GM12878 (cell line): Measurements from ENCODE around the gene CA6.

Source experiments
- CBX5 ChIP-seq: sonication (generic); IDR thresholded peaks from 2 replicates; pipeline ENCODE4 v1.6.1; 2016; ENCODE audit warnings: low read depth, moderate library complexity, mild to moderate bottlenecking, inconsistent platforms
- EP300 ChIP-seq, 2 experiments: fragments of 150-350 bp in 1 of 2; IDR thresholded peaks; 2 replicates each; pipeline ENCODE4 v1.6.1; 2011 to 2012; ENCODE audit warnings: low read depth in 2 of 2, low read length in 2 of 2, borderline replicate concordance in 1 of 2, improper control_type of control experiment in 1 of 2, inconsistent platforms in 1 of 2; ENCODE audit not compliant: control insufficient read depth in 1 of 2
- LARP7 ChIP-seq: fragments of 450-650 bp; IDR thresholded peaks from 2 replicates; pipeline ENCODE4 v1.6.1; 2017; ENCODE audit warnings: mild to moderate bottlenecking
- SRF ChIP-seq, 2 experiments: IDR thresholded peaks; 2 replicates each; pipeline ENCODE4 v1.6.1; 2011; ENCODE audit warnings: low read depth in 2 of 2, low read length in 2 of 2, mild to moderate bottlenecking in 1 of 2, moderate library complexity in 1 of 2
- STAT3 ChIP-seq: IDR thresholded peaks from 2 replicates; pipeline ENCODE4 v1.6.1; 2011; ENCODE audit warnings: low read depth, low read length, improper control_type of control experiment
- TF ChIP-seq, protein P1 (sequence below): fragments of 450-650 bp; IDR thresholded peaks from 2 replicates; pipeline ENCODE4 v1.6.1; 2017; ENCODE audit warnings: mild to moderate bottlenecking
- TF ChIP-seq, protein P2 (sequence below): fragments of 450-650 bp; IDR thresholded peaks from 2 replicates; pipeline ENCODE4 v1.6.1; 2017; ENCODE audit warnings: mild to moderate bottlenecking, moderate library complexity
- TF ChIP-seq, protein P3 (sequence below), 3 experiments: IDR thresholded peaks in 2 of 3; conservative IDR thresholded peaks in 1 of 3; 2 replicates each; pipeline ENCODE4 v1.5.1; 2011; ENCODE audit warnings: low read depth in 3 of 3, low read length in 3 of 3, mild to moderate bottlenecking in 3 of 3, control low read depth in 2 of 3, moderate library complexity in 2 of 3, inconsistent platforms in 1 of 3, mixed read lengths in 1 of 3; ENCODE audit not compliant: control insufficient read depth in 2 of 3, insufficient read depth in 1 of 3; ENCODE audit errors: extremely low read depth in 1 of 3
- TF ChIP-seq, protein P4 (sequence below): fragments of 450-650 bp; IDR thresholded peaks from 2 replicates; pipeline ENCODE4 v1.6.1; 2017; ENCODE audit warnings: mild to moderate bottlenecking, moderate library complexity

DNA sequence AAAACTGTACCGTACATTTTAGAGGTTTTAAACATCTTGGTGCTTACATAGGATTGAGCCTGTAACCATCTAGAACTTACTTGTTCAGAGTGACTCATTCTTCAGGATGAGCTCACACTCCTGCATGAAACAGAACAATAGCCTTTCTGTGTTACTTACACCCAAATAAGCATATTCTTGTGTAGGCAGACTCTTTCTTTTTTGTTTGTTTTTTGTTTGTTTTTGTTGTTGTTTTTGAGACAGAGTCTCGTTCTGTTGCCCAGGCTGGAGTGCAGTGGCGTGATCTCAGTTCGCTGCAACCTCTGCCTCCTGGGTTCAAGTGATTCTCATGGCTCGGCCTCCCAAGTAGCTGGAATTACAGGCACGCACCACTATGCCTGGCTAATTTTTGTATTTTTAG lies 3.8 kb upstream of the CA6 start:
- no peak for TF ChIP-seq LARP7
- TF ChIP-seq EP300 (IDR thresholded peaks at IDR 0.05; ENCODE audit: borderline replicate concordance in 1 of 2, control insufficient read depth in 1 of 2, low read depth in 2 of 2, low read length in 2 of 2): no peak
- no peak for TF ChIP-seq SRF (IDR thresholded peaks at IDR 0.05; ENCODE audit: low read depth in 2 of 2, low read length in 2 of 2)
- TF ChIP-seq STAT3: no peak
- TF ChIP-seq, protein P1, sequence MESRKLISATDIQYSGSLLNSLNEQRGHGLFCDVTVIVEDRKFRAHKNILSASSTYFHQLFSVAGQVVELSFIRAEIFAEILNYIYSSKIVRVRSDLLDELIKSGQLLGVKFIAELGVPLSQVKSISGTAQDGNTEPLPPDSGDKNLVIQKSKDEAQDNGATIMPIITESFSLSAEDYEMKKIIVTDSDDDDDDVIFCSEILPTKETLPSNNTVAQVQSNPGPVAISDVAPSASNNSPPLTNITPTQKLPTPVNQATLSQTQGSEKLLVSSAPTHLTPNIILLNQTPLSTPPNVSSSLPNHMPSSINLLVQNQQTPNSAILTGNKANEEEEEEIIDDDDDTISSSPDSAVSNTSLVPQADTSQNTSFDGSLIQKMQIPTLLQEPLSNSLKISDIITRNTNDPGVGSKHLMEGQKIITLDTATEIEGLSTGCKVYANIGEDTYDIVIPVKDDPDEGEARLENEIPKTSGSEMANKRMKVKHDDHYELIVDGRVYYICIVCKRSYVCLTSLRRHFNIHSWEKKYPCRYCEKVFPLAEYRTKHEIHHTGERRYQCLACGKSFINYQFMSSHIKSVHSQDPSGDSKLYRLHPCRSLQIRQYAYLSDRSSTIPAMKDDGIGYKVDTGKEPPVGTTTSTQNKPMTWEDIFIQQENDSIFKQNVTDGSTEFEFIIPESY: no peak
- no peak for TF ChIP-seq CBX5
- TF ChIP-seq, protein P2, sequence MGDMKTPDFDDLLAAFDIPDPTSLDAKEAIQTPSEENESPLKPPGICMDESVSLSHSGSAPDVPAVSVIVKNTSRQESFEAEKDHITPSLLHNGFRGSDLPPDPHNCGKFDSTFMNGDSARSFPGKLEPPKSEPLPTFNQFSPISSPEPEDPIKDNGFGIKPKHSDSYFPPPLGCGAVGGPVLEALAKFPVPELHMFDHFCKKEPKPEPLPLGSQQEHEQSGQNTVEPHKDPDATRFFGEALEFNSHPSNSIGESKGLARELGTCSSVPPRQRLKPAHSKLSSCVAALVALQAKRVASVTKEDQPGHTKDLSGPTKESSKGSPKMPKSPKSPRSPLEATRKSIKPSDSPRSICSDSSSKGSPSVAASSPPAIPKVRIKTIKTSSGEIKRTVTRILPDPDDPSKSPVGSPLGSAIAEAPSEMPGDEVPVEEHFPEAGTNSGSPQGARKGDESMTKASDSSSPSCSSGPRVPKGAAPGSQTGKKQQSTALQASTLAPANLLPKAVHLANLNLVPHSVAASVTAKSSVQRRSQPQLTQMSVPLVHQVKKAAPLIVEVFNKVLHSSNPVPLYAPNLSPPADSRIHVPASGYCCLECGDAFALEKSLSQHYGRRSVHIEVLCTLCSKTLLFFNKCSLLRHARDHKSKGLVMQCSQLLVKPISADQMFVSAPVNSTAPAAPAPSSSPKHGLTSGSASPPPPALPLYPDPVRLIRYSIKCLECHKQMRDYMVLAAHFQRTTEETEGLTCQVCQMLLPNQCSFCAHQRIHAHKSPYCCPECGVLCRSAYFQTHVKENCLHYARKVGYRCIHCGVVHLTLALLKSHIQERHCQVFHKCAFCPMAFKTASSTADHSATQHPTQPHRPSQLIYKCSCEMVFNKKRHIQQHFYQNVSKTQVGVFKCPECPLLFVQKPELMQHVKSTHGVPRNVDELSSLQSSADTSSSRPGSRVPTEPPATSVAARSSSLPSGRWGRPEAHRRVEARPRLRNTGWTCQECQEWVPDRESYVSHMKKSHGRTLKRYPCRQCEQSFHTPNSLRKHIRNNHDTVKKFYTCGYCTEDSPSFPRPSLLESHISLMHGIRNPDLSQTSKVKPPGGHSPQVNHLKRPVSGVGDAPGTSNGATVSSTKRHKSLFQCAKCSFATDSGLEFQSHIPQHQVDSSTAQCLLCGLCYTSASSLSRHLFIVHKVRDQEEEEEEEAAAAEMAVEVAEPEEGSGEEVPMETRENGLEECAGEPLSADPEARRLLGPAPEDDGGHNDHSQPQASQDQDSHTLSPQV: no peak
- TF ChIP-seq, protein P3, sequence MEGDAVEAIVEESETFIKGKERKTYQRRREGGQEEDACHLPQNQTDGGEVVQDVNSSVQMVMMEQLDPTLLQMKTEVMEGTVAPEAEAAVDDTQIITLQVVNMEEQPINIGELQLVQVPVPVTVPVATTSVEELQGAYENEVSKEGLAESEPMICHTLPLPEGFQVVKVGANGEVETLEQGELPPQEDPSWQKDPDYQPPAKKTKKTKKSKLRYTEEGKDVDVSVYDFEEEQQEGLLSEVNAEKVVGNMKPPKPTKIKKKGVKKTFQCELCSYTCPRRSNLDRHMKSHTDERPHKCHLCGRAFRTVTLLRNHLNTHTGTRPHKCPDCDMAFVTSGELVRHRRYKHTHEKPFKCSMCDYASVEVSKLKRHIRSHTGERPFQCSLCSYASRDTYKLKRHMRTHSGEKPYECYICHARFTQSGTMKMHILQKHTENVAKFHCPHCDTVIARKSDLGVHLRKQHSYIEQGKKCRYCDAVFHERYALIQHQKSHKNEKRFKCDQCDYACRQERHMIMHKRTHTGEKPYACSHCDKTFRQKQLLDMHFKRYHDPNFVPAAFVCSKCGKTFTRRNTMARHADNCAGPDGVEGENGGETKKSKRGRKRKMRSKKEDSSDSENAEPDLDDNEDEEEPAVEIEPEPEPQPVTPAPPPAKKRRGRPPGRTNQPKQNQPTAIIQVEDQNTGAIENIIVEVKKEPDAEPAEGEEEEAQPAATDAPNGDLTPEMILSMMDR (IDR thresholded peaks at IDR 0.05 in 2 of 3, conservative IDR thresholded peaks at IDR 0.05 in 1 of 3; ENCODE audit: control insufficient read depth in 2 of 3, extremely low read depth in 1 of 3, insufficient read depth in 1 of 3, low read depth in 3 of 3, low read length in 3 of 3): no peak
- TF ChIP-seq, protein P4, sequence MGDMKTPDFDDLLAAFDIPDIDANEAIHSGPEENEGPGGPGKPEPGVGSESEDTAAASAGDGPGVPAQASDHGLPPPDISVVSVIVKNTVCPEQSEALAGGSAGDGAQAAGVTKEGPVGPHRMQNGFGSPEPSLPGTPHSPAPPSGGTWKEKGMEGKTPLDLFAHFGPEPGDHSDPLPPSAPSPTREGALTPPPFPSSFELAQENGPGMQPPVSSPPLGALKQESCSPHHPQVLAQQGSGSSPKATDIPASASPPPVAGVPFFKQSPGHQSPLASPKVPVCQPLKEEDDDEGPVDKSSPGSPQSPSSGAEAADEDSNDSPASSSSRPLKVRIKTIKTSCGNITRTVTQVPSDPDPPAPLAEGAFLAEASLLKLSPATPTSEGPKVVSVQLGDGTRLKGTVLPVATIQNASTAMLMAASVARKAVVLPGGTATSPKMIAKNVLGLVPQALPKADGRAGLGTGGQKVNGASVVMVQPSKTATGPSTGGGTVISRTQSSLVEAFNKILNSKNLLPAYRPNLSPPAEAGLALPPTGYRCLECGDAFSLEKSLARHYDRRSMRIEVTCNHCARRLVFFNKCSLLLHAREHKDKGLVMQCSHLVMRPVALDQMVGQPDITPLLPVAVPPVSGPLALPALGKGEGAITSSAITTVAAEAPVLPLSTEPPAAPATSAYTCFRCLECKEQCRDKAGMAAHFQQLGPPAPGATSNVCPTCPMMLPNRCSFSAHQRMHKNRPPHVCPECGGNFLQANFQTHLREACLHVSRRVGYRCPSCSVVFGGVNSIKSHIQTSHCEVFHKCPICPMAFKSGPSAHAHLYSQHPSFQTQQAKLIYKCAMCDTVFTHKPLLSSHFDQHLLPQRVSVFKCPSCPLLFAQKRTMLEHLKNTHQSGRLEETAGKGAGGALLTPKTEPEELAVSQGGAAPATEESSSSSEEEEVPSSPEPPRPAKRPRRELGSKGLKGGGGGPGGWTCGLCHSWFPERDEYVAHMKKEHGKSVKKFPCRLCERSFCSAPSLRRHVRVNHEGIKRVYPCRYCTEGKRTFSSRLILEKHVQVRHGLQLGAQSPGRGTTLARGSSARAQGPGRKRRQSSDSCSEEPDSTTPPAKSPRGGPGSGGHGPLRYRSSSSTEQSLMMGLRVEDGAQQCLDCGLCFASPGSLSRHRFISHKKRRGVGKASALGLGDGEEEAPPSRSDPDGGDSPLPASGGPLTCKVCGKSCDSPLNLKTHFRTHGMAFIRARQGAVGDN: no peak
